ENCODE results near the gene DNMBP.

- TF ChIP-seq CTCF (IDR thresholded peaks at IDR 0.05; ENCODE audit: low read length) (no peak), EZH2 (optimal IDR thresholded peaks at IDR 0.05; ENCODE audit: low read depth, low read length) (no peak), EZH2phosphoT487 (IDR thresholded peaks at IDR 0.05; ENCODE audit: low read length) (no peak)
Observed at GRCh38 chr10:99976886-99977665, 32.7 kb downstream of the DNMBP start.
